Gastrocnemius medialis (tissue), 4 donors: Measurements from ENCODE around the gene C1QTNF8. TPM values are rescaled to one million over a fixed set of nuclear protein-coding genes. Genes with fewer than 3 reads are reported as not detected.

Experiments
- ATAC-seq, 2 donors: fragments of 150-250 bp; one replicate each; pipeline ENCODE4 v1.9.1; 2016
- DNase-seq, 2 donors: peaks; one replicate each; pipeline ENCODE4 v3.0.0-alpha.2; 2019
- H3K27ac ChIP-seq, 4 donors: fragments of 200-600 bp; sonication (generic); 1 replicate in 1 of 4; 2 replicates in 3 of 4; pipeline ENCODE4 v1.5.1; 2016 to 2018; ENCODE audit warnings: mild to moderate bottlenecking in 2 of 4, moderate library complexity in 1 of 4
- H3K27me3 ChIP-seq, 3 donors: fragments of 200-600 bp; sonication (generic) in 2 of 3; 1 replicate in 1 of 3; 2 replicates in 2 of 3; pipeline versions ENCODE4 v1.5.1 to v1.6.0; 2016 to 2019; ENCODE audit warnings: mild to moderate bottlenecking in 1 of 3, moderate library complexity in 1 of 3
- H3K36me3 ChIP-seq, 2 donors: fragments of 200-600 bp; sonication (generic) in 1 of 2; one replicate each; pipeline ENCODE4 v1.5.1; 2017 to 2018
- H3K4me1 ChIP-seq, 2 donors: fragments of 200-600 bp; sonication (generic) in 1 of 2; one replicate each; pipeline ENCODE4 v1.5.1; 2016 to 2017; ENCODE audit warnings: mild to moderate bottlenecking in 2 of 2
- H3K4me3 ChIP-seq, 4 donors: fragments of 200-600 bp; sonication (generic) in 3 of 4; 1 replicate in 1 of 4; 2 replicates in 3 of 4; pipeline ENCODE4 v1.5.1; 2016 to 2019; ENCODE audit warnings: mild to moderate bottlenecking in 2 of 4
- H3K9me3 ChIP-seq, 3 donors: fragments of 200-600 bp; sonication (generic) in 2 of 3; 1 replicate in 1 of 3; 2 replicates in 2 of 3; pipeline ENCODE4 v1.5.1; 2016 to 2019
- POLR2A ChIP-seq, 2 donors: fragments of 450-650 bp; IDR thresholded peaks; one replicate each; pipeline ENCODE4 v1.6.1; 2017; ENCODE audit warnings: antibody characterized with exemption in 2 of 2, mild to moderate bottlenecking in 2 of 2, moderate library complexity in 2 of 2
- in situ Hi-C, 4 donors: fragments of 200-750 bp; cut with MboI; loops; one replicate each; pipeline versions ENCODE4 v1.15.0 to v1.8.0; 2017; ENCODE audit warnings: low sequenced_read_pairs in 4 of 4
- intact Hi-C: fragments of 100-400 bp; cut with DNase I; formaldehyde crosslinking; loops from one replicate; pipeline ENCODE4 v1.15.1; 2023; ENCODE audit warnings: low total_unique reads
- total RNA-seq, 4 donors: library from RNA; depleted of rRNA; stranded (reverse); fragments of >200 nt; gene quantifications; one replicate each; pipeline versions ENCODE4 v1.1.0 to v1.2.3, GENCODE V29; 2016
- TF ChIP-seq, protein P1 (sequence below), 5 experiments: fragments of 450-650 bp in 3 of 5; fragments of 200-600 bp in 2 of 5; sonication (generic) in 2 of 5; IDR thresholded peaks in 4 of 5; conservative IDR thresholded peaks in 1 of 5; 1 replicate in 4 of 5; 2 replicates in 1 of 5; pipeline ENCODE4 v1.5.1; 2016 to 2019; ENCODE audit warnings: antibody characterized with exemption in 5 of 5, mild to moderate bottlenecking in 3 of 5, moderate library complexity in 3 of 5

Gene C1QTNF8
- total RNA-seq, 4 donors from 2014 or later: not detected

DNA sequence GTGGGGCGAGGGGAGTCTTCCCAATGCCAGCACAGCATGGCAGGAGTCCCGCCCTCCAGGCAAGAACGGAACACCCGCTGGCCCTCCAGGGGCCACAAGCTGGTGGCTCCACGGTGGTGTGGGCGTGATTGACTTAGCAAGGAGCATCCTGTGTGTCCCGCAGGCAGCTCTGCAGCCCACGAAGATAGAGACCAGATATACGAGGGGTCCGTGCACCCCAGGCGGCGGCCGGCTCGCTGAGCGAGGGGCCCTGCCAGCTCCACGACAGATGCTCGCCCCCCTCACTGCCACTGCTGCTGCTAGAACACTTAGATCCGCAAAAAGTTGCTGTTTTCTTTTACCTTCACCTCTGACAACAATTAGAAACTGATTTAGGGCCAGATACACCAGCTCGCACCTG lies 46.9 kb upstream of the C1QTNF8 start:
- intact Hi-C loops (no loop called here), in situ Hi-C loops (no loop called here)
- Histone ChIP-seq H3K4me1 (no peaks in the 10 kb centered on the region), H3K9me3 (no peaks in the 10 kb centered on the region), H3K27ac (no peak overlapping the region), H3K27me3 (peaks cover 36 to 59% (median 50%) of the 10 kb centered on the region in 3 donors), H3K36me3 (no peaks in the 10 kb centered on the region), H3K4me3 (no peak overlapping the region)
- TF ChIP-seq, protein P1, sequence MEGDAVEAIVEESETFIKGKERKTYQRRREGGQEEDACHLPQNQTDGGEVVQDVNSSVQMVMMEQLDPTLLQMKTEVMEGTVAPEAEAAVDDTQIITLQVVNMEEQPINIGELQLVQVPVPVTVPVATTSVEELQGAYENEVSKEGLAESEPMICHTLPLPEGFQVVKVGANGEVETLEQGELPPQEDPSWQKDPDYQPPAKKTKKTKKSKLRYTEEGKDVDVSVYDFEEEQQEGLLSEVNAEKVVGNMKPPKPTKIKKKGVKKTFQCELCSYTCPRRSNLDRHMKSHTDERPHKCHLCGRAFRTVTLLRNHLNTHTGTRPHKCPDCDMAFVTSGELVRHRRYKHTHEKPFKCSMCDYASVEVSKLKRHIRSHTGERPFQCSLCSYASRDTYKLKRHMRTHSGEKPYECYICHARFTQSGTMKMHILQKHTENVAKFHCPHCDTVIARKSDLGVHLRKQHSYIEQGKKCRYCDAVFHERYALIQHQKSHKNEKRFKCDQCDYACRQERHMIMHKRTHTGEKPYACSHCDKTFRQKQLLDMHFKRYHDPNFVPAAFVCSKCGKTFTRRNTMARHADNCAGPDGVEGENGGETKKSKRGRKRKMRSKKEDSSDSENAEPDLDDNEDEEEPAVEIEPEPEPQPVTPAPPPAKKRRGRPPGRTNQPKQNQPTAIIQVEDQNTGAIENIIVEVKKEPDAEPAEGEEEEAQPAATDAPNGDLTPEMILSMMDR (IDR thresholded peaks at IDR 0.05 in 4 of 5, conservative IDR thresholded peaks at IDR 0.05 in 1 of 5): no peak
- no peak for TF ChIP-seq POLR2A (IDR thresholded peaks at IDR 0.05)
- no peak for ATAC-seq
- no peak for DNase-seq

GRCh38 chr16:1141716-1142115 lies 45.7 kb upstream of the C1QTNF8 start:
- Histone ChIP-seq H3K4me1 (no peaks in the 10 kb centered on the region), H3K27ac (no peak overlapping the region), H3K36me3 (no peaks in the 10 kb centered on the region), H3K4me3 (no peak overlapping the region), H3K27me3 (peaks cover 35 to 63% (median 47%) of the 10 kb centered on the region in 3 donors), H3K9me3 (no peaks in the 10 kb centered on the region)
- ATAC-seq: no peak
- intact Hi-C loops: no loop called here
- TF ChIP-seq, protein P1 (IDR thresholded peaks at IDR 0.05 in 4 of 5, conservative IDR thresholded peaks at IDR 0.05 in 1 of 5): no peak
- TF ChIP-seq POLR2A (IDR thresholded peaks at IDR 0.05): no peak
- no peak for DNase-seq
- in situ Hi-C loops: no loop called here

GRCh38 chr16:1141191-1141590 lies 45.1 kb upstream of the C1QTNF8 start:
- intact Hi-C loops (no loop called here), in situ Hi-C loops (no loop called here)
- no peaks in the 10 kb centered on the region for H3K36me3 ChIP-seq
- no peaks in the 10 kb centered on the region for H3K4me1 ChIP-seq
- H3K27ac ChIP-seq: no peak overlapping the region
- no peak for DNase-seq
- ATAC-seq: no peak
- H3K4me3 ChIP-seq: no peak overlapping the region
- H3K9me3 ChIP-seq: no peaks in the 10 kb centered on the region
- H3K27me3 ChIP-seq: peaks cover 35 to 61% (median 50%) of the 10 kb centered on the region in 3 donors
- TF ChIP-seq POLR2A (IDR thresholded peaks at IDR 0.05): no peak
- TF ChIP-seq, protein P1 (IDR thresholded peaks at IDR 0.05 in 4 of 5, conservative IDR thresholded peaks at IDR 0.05 in 1 of 5): no peak

DNA sequence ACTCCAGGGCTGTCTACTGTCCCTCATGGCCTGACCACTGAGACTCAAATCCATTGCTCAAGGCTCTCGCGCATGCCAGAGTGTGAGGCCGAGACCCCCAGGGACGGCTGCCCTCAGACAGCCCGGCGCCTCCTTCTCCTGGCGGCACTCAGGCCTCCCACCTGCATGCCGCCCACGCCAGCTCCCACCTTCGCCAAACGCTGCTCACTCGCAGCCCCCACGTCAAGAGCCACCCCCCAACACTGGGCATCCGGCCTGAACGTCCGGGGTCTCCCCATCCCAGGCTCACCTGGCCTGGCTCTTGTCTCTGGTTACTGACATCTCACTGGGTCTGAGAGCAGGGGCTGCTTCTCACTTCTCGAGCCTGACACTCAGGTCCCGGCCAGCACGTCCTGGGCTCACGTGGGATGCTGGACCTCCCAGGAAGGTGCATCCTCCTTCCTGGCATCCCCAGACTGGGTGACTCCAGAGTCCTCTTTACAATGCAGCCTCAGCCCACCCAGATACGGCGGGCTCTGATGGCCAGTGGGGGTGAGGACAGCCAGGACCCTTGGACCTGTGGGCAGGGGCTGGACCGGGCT lies 44.6 kb upstream of the C1QTNF8 start:
- no peaks in the 10 kb centered on the region for H3K36me3 ChIP-seq
- intact Hi-C loops: no loop called here
- TF ChIP-seq, protein P1 (IDR thresholded peaks at IDR 0.05 in 4 of 5, conservative IDR thresholded peaks at IDR 0.05 in 1 of 5): no peak
- TF ChIP-seq POLR2A (IDR thresholded peaks at IDR 0.05): no peak
- H3K27ac ChIP-seq: no peak overlapping the region
- peaks cover 34 to 60% (median 53%) of the 10 kb centered on the region in 3 donors for H3K27me3 ChIP-seq
- in situ Hi-C loops: no loop called here
- no peaks in the 10 kb centered on the region for H3K9me3 ChIP-seq
- no peaks in the 10 kb centered on the region for H3K4me1 ChIP-seq
- no peak for DNase-seq
- ATAC-seq: no peak
- no peak overlapping the region for H3K4me3 ChIP-seq

GRCh38 chr16:1137604-1138003 lies 41.6 kb upstream of the C1QTNF8 start:
- Histone ChIP-seq H3K36me3 (no peaks in the 10 kb centered on the region), H3K9me3 (no peaks in the 10 kb centered on the region), H3K27me3 (peaks cover 23 to 56% (median 37%) of the 10 kb centered on the region in 3 donors), H3K27ac (no peak overlapping the region), H3K4me3 (no peak overlapping the region), H3K4me1 (no peaks in the 10 kb centered on the region)
- in situ Hi-C loops: no loop called here
- TF ChIP-seq POLR2A (IDR thresholded peaks at IDR 0.05): no peak
- TF ChIP-seq, protein P1 (IDR thresholded peaks at IDR 0.05 in 4 of 5, conservative IDR thresholded peaks at IDR 0.05 in 1 of 5): no peak
- DNase-seq (no peak), ATAC-seq (no peak)
- intact Hi-C loops: no loop called here
